ENCODE measurements around the gene NETO1.

Gene NETO1

GRCh38 chr18:72895548-72895947 is 27.8 kb upstream of the NETO1 start:
- Histone ChIP-seq H3K9me2 (replicated peaks; ENCODE audit: low read depth, low read length) (no peaks in the 10 kb centered on the region), H4K20me1 (ENCODE audit: insufficient read depth, low read length, poor library complexity, severe bottlenecking) (no peaks in the 10 kb centered on the region), H3F3A (ENCODE audit: low read depth) (no peaks in the 10 kb centered on the region), H3K9ac (ENCODE audit: low read depth, low read length, poor library complexity, severe bottlenecking) (no peak overlapping the region), H3K9me3 (ENCODE audit: insufficient read depth, low read depth, low read length) (no peaks in the 10 kb centered on the region), H3K36me3 (ENCODE audit: insufficient read depth, low read length) (no peaks in the 10 kb centered on the region), H3K79me2 (ENCODE audit: insufficient read depth, low read length) (no peaks in the 10 kb centered on the region), H3K4me2 (ENCODE audit: low read depth, low read length, poor library complexity, severe bottlenecking) (no peak overlapping the region), H3K4me3 (ENCODE audit: low read length, poor library complexity, severe bottlenecking) (no peak overlapping the region), H3K4me1 (ENCODE audit: insufficient read depth, low read length, poor library complexity, severe bottlenecking) (no peaks in the 10 kb centered on the region), H2AFZ (ENCODE audit: low read length) (no peak overlapping the region), H3K27me3 (ENCODE audit: insufficient read depth, low read length, poor library complexity, severe bottlenecking) (no peaks in the 10 kb centered on the region)
- TF ChIP-seq CTCF (conservative IDR thresholded peaks at IDR 0.05; ENCODE audit: low read length) (no peak), EZH2phosphoT487 (IDR thresholded peaks at IDR 0.05; ENCODE audit: borderline replicate concordance) (no peak)

- TF ChIP-seq EZH2phosphoT487 (IDR thresholded peaks at IDR 0.05; ENCODE audit: borderline replicate concordance) (no peak), CTCF (conservative IDR thresholded peaks at IDR 0.05; ENCODE audit: low read length) (no peak)
- Histone ChIP-seq H3K36me3 (ENCODE audit: insufficient read depth, low read length) (no peaks in the 10 kb centered on the region), H3K4me1 (ENCODE audit: insufficient read depth, low read length, poor library complexity, severe bottlenecking) (no peaks in the 10 kb centered on the region), H3K9ac (ENCODE audit: low read depth, low read length, poor library complexity, severe bottlenecking) (no peak overlapping the region), H3K79me2 (ENCODE audit: insufficient read depth, low read length) (no peaks in the 10 kb centered on the region), H4K20me1 (ENCODE audit: insufficient read depth, low read length, poor library complexity, severe bottlenecking) (no peaks in the 10 kb centered on the region), H3K9me2 (replicated peaks; ENCODE audit: low read depth, low read length) (no peaks in the 10 kb centered on the region), H3K9me3 (ENCODE audit: insufficient read depth, low read depth, low read length) (no peaks in the 10 kb centered on the region), H2AFZ (ENCODE audit: low read length) (no peak overlapping the region), H3K4me2 (ENCODE audit: low read depth, low read length, poor library complexity, severe bottlenecking) (no peak overlapping the region), H3K4me3 (ENCODE audit: low read length, poor library complexity, severe bottlenecking) (no peak overlapping the region), H3F3A (ENCODE audit: low read depth) (no peaks in the 10 kb centered on the region), H3K27me3 (ENCODE audit: insufficient read depth, low read length, poor library complexity, severe bottlenecking) (no peaks in the 10 kb centered on the region)
Measured at GRCh38 chr18:72878561-72878960, 10.8 kb upstream of the NETO1 start.

- no peaks in the 10 kb centered on the region for H4K20me1 ChIP-seq (ENCODE audit: insufficient read depth, low read length, poor library complexity, severe bottlenecking)
- no peaks in the 10 kb centered on the region for H3K27me3 ChIP-seq (ENCODE audit: insufficient read depth, low read length, poor library complexity, severe bottlenecking)
- no peaks in the 10 kb centered on the region for H3K4me1 ChIP-seq (ENCODE audit: insufficient read depth, low read length, poor library complexity, severe bottlenecking)
- H3K9me2 ChIP-seq (replicated peaks; ENCODE audit: low read depth, low read length): no peaks in the 10 kb centered on the region
- H3F3A ChIP-seq (ENCODE audit: low read depth): no peaks in the 10 kb centered on the region
- no peaks in the 10 kb centered on the region for H3K36me3 ChIP-seq (ENCODE audit: insufficient read depth, low read length)
- H3K9me3 ChIP-seq (ENCODE audit: insufficient read depth, low read depth, low read length): no peaks in the 10 kb centered on the region
- H3K4me2 ChIP-seq (ENCODE audit: low read depth, low read length, poor library complexity, severe bottlenecking): no peak overlapping the region
- no peak overlapping the region for H2AFZ ChIP-seq (ENCODE audit: low read length)
- no peak overlapping the region for H3K9ac ChIP-seq (ENCODE audit: low read depth, low read length, poor library complexity, severe bottlenecking)
- no peaks in the 10 kb centered on the region for H3K79me2 ChIP-seq (ENCODE audit: insufficient read depth, low read length)
- TF ChIP-seq CTCF (conservative IDR thresholded peaks at IDR 0.05; ENCODE audit: low read length): no peak
- no peak for TF ChIP-seq EZH2phosphoT487 (IDR thresholded peaks at IDR 0.05; ENCODE audit: borderline replicate concordance)
- no peak overlapping the region for H3K4me3 ChIP-seq (ENCODE audit: low read length, poor library complexity, severe bottlenecking)
Measured at GRCh38 chr18:72878143-72878542, 10.4 kb upstream of the NETO1 start.

All from Loucy (cell line).